ENCODE data around the gene CERS1.

GRCh38 chr19:18855647-18856384 is 40.1 kb downstream of the CERS1 start:
- TF ChIP-seq POLR2AphosphoS5 (IDR thresholded peaks at IDR 0.05; ENCODE audit: low read depth, low read length) (no peak), TAF1 (IDR thresholded peaks at IDR 0.05; ENCODE audit: low read depth, low read length) (no peak), POLR2A (IDR thresholded peaks at IDR 0.05; ENCODE audit: low read depth, low read length) (no peak), SPI1 (IDR thresholded peaks at IDR 0.05; ENCODE audit: low read depth, low read length) (no peak), POU2F2 (IDR thresholded peaks at IDR 0.05; ENCODE audit: low read depth, low read length) (no peak)
